Lung microvascular endothelial cell (primary cell): ENCODE measurements around the gene SDS. TPM values are rescaled to one million over a fixed set of nuclear protein-coding genes. Genes with fewer than 3 reads are reported as not detected.

Experiments
- DNase-seq, 2 donors: peaks; one replicate each; pipeline versions ENCODE4 v3.0.0 to v3.0.0-alpha.2; 2010; ENCODE audit warnings: low read depth in 2 of 2
- total RNA-seq: library from RNA; depleted of rRNA; stranded (reverse); fragments of >200 nt; gene quantifications from 2 replicates; pipeline ENCODE4 v1.2.1, GENCODE V29; 2014

Gene SDS
- total RNA-seq, 1 donor from 2014 or later, result not detected

DNA sequence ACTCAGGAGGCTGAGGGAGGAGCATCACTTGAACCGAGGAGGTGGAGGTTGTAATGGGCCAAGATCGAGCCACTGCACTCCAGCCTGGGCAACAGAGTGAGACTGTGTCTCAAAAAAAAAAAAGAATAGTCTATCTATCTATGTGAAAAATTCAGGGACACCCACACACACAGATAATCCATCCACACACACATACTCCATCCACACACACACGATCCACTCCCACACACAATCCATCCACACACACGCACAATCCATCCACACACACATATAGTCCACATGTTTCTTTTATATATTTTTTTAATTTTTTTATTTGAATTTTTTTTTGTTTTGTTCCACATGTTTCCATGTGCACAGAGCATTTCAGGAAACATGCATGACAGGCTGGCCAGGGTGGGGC, 3.3 kb downstream of the SDS start:
- DNase-seq, result no peak

GRCh38 chr12:113399490-113399889, 4.2 kb downstream of the SDS start:
- DNase-seq, result no peak

GRCh38 chr12:113398346-113399290, 5.1 kb downstream of the SDS start:
- no peak for DNase-seq

- no peak for DNase-seq
Measured at GRCh38 chr12:113397497-113398197, 6.0 kb downstream of the SDS start.

GRCh38 chr12:113396828-113397496, 6.7 kb downstream of the SDS start:
- no peak for DNase-seq

- no peak for DNase-seq
Measured at GRCh38 chr12:113396200-113396599, 7.5 kb downstream of the SDS start.

DNA sequence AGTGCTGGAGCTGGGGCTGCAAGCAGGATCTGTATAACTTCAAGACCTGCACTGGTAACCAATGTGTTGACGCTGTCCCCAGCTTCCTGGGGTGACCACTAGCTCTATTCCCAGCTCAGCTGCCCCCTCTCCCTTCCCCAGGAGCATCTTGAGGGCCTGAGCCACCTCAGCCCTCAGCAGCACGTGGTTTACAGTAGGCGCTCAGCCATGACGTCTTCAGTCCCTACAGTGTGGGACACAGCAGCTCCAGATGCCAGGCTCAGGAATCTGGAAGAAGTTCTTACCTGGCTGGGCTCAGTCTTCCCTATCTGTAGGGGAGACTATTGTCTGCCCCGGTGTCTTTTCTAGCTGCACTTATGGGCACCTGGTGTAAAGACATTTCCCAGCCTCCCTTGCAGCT, 8.6 kb downstream of the SDS start:
- no peak for DNase-seq

GRCh38 chr12:113393749-113394148, 9.9 kb downstream of the SDS start:
- no peak for DNase-seq

DNA sequence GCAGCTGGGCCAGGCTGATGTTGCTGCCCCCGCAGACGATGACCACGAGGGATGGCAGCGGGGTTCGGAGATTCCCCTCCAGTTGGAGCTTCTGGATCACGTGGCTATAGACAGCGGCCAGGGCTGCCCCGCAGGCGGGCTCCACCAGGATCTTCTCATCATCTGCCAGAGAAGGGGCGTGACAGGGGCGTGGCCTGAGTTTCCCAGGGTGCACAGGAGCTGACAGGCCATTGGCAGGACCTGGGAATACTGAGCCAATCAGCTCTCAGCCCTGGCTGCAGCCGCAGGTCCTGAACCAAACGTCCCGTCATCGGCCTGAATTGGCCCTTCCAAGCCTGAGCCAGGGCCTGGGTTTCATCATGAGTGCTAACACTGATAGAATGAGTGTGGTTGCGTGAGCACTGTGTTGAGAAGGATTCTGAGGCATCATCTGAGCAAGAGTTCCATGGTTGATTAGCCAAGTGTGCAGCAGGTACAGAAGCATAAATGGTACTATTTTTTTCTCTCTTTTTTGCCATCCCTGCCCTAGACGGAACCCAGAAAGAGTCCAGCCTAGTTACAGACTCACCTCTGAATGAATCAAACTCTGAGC, 10.6 kb downstream of the SDS start:
- DNase-seq, result no peak

GRCh38 chr12:113392520-113392919, 11.2 kb downstream of the SDS start:
- DNase-seq, result no peak

- no peak for DNase-seq
Measured at GRCh38 chr12:113391650-113392337, 11.9 kb downstream of the SDS start.

DNA sequence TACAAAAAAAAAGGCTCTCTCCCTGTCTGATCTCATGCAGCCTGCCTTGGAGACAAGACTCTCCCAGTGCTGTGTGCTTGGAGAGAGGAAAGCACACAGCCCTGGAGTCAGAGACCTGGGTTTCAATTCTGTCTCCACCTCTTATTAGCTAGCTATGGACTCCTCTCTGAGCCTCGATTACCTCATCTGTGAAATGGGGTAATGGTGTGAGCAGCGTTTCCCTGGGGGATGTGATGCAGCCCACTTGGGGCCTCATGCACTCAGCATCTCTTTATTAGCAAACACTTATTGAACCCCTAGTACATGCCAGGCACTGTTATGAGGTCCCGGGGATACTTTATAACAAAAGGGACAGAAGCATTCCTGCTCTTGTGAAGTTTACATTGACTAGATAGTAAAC, 12.5 kb downstream of the SDS start:
- no peak for DNase-seq

GRCh38 chr12:113390064-113391043, 13.3 kb downstream of the SDS start:
- DNase-seq, result no peak

DNA sequence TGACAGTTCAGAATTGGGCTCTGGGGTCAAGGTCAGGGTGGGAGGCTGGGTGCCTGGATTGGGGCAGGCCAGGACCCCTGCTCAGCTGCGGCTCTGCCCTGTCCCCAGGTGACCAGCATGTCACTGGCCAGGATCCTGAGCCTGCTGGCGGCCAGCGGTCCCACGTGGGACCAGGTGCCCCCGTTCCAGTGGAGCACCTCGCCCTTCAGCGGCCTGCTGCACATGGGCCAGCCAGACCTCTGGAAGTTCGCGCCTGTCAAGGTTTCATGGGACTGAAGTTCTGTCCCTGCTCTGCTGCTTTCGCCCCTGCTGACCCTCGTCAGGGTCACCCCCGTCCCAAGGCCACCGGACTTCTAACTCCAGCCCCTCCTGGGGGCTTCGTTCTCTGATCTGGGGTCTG, 15.3 kb downstream of the SDS start:
- DNase-seq, result no peak

DNA sequence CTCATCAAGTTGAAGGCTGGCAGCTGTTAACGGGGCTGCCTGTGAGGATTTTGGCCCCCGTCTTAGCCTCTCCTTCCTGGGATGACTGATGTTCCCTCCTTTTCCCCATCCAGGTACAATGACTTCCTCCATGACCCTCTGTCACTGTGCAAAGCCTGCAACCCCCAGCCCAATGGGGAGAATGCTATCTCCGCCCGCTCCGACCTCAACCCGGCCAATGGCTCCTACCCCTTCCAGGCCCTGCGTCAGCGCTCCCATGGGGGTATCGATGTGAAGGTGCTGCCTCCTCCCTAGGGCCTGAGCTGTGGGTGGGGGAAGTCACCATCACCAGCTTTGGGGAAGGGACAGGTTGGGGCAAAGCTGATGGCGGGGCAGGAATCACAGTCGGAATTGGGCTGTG, 16.1 kb downstream of the SDS start:
- no peak for DNase-seq

- DNase-seq, result no peak
Measured at GRCh38 chr12:113386866-113387566, 16.7 kb downstream of the SDS start.

- DNase-seq, result no peak
Measured at GRCh38 chr12:113385282-113385882, 18.3 kb downstream of the SDS start.

DNA sequence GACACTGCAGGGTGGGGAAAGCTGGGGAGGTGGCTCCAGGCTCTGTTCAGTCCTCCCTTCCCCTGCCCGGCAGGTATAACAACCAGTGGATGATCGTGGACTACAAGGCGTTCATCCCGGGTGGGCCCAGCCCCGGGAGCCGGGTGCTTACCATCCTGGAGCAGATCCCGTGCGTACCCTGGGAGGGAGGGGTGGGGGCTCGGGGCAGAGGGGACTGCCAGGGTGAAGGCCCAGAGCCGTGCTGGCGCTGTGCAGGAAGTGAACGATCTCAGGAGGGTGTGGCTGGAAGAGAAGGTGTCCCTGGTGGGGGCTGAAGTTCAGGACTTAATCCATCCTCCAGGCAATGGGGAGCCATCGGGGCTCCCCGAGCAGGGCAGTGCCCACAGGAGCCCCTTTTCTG, 18.9 kb downstream of the SDS start:
- DNase-seq, result no peak

GRCh38 chr12:113382206-113382605, 21.5 kb downstream of the SDS start:
- DNase-seq, result no peak
